ENCODE measurements around the gene POLR2J.
A peak's percentile ranks its signal among the peaks of the same experiment; 100 is the strongest.

The POLR2J gene

DNA sequence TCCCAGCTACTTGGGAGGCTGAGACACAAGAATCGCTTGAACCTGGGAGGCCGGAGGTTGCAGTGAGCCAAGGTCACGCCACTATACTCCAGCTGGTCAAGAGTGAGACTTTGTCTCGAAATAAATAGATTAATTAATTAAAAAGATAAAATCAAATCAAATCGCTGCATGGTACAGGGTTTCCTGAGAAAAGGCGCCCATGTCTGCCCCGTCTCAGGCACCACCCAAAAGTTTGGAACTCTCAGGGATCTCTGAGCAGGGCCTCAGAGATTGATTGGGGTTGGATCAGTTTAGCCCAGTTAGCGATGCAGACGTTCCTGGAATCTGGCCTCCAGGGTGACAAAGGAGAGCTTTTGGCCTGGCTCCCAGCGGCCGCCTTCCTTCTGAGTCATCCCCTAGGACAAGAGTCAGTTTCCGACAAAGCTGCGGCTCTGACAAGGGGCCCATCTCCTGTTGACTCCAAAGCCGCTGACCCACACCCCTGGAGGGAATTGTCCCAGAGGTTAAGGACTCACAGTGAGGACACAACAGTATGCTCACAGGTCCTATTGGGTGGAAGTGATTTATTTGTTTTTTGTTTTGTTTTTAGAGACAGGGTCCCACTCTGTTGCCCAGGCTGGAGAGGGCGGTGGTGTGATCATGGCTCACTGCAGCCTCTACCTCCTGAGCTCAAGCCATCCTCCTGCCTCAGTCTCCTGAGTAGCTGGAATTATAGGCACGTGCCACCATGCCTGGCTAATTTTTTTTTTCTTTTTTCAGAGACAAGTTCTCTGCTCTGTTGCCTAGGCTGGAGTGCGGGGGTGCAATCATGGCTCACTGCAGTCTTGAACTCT lies 38.5 kb downstream of the POLR2J start:
- DNase-seq (ENCODE audit: low read depth in 2 of 2) = no peak

- DNase-seq (ENCODE audit: low read depth in 2 of 2) = no peak
Measured at GRCh38 chr7:102436118-102436517, 42.6 kb downstream of the POLR2J start.

DNA sequence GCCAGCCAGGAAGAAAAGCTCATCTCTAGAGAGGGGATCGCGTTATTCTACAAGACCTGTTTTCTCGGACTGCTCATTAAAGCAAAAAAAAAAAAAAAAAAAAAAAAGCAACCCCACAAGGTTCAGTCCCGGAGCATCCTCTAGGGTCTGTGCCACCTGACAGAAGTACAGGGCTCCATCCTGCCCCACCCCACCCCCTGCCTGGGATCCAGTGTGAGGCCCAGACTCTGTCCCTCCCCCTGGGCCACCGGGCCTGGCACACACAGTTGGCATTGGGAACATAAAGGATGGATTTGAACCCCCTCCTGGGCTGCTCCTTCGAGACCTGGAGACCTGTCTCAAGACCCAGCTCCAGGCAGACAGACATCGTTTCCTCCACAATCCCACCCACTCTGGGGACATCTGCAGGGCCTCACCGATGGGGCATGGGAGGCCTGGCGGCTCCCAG lies 44.7 kb downstream of the POLR2J start:
- no peak for DNase-seq (ENCODE audit: low read depth in 2 of 2)

DNA sequence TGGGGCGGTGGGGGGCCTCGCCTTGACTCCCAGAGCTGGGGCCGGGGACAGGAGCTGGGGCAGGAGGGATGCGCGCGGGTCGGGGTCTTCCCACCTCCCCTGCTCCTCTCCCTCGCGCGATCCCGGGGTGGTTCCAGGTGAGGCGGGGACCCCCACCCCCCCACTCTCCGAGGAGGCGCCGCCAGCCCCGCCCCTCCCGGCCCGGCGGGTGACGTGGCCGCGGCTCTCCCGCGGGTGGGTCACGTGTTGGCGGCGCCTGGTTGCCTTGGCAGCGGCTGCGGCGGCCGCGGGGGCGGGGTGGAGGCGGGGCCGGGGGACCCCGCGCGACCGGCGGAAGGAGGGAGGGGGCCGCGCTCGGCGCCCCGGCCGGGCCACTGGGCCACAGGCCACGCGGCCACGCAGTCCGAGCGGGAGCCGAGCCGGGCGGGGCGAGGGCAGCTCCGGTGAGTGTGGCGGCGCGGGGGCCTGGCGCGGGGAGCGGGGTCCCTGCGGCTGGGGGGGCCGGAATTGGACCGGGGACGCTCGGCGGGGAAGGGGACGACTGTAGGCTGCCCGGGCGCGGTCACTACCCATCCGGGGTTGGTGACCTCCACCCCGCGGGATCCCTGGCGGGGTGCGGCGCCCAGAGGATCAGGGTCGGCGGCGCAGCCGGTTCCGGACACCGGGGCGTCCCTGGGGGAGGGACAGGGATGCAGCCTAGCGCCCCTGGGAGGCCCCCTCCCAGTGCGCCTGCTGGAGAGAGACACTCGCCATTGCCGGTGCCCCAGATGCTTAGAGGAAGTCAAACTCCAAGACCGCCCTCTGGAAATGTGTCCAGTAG lies 45.3 kb downstream of the POLR2J start, which contains the start of gene ORAI2:
Gene ORAI2 (plus strand): TSS at position 357 of the 820 bp plus-strand sequence. CDS start 5,382 bp downstream, outside the sequence.
- DNase-seq (ENCODE audit: low read depth in 2 of 2) = peak; percentile 78 to 80

GRCh38 chr7:102432442-102433218 lies 46.1 kb downstream of the POLR2J start:
- no peak for DNase-seq (ENCODE audit: low read depth in 2 of 2)

DNA sequence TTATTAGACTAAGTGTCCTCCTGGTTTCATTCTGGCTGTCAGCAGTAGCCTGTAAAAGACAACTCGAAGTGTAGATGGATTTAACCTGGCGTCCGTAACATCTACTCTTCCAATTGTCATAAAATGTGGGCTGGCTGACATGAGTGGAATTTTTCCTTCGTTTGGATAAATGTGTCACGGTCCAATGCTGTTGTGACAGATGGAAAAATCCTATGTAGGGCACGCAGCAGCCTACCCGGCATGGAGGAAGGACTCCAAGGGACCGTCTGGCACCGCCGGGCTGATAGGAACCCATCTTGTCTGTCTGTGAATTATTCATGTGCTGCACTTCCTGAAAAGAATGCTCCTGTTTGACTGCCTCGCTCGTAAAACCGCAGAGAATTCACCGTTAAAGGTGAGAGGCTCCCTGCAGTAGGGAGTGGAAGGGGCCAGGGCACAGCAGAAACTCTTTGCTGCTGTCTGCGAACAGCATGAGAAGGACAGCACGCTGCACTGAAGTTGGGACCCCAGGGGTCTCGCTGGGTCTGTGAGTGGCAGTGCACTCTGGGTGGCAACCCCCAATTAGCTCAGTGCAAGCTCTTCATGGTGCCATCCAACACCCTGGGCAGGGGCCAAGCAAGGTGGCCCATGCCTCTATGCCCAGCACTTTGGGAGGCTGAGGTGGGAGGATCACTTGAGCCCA lies 47.0 kb downstream of the POLR2J start:
- peak in 1 of 2 donors; percentile 33 for DNase-seq (ENCODE audit: low read depth in 2 of 2)

DNA sequence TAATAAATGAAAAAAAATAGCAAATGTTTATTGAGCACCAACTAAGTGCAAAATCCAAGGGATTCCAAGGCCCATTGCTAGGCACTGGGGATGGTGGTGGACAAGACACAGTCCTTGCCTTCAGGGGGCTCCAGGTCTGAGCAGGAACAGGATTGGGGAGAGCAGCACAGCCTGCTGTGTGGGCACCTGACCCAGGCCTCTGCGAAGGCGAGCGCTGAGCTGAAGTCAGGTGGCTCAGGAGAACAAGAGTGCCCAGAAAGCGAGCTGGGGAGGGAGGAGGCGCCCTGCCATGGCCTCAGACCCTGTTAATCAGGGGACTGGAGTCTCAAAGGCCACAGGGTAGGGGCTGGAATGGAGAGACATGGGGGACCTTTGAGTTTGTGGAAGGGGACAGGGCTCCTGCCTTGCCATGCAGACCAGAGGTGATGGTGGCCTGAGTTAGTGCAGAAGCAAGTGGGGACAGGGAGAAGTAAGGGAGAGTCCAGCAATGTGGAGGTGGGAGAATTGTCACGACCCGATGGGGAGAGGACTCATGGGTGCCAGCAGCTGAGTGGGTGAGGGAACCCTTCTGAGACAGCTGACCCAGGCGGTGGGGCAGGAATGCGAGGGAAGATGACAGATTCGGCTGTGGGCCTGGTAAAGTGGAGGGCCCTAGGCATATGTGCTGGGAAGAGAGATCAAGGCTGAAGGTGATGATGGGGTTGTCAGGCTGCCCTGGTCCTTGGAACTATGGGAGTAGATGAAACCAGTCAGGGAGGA lies 49.4 kb downstream of the POLR2J start:
- DNase-seq (ENCODE audit: low read depth in 2 of 2) = no peak

DNA sequence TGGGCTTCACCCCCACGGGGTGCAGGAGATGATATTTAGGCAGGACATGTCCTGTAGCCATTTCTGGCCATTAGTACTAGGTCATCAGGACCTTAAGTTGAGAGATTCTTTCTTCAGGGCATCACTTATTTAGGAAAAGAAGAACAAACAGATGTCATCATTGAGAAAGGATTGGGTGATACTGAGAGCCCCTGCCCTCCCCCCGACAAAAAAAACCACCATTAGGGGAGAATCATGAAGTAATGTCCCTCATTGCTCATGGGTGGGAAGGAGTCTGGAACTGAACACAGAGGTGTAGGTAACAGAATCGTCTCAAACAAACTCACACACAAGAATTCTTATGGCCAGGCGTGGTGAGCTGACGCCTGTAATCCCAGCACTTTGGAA lies 51.7 kb downstream of the POLR2J start:
- no peak for DNase-seq (ENCODE audit: low read depth in 2 of 2)

GRCh38 chr7:102426268-102427018 lies 52.3 kb downstream of the POLR2J start:
- peak; percentile 63 for DNase-seq (ENCODE audit: low read depth in 2 of 2)

GRCh38 chr7:102425639-102426267 lies 53.0 kb downstream of the POLR2J start:
- DNase-seq (ENCODE audit: low read depth in 2 of 2) = peak; percentile 66 to 72

DNA sequence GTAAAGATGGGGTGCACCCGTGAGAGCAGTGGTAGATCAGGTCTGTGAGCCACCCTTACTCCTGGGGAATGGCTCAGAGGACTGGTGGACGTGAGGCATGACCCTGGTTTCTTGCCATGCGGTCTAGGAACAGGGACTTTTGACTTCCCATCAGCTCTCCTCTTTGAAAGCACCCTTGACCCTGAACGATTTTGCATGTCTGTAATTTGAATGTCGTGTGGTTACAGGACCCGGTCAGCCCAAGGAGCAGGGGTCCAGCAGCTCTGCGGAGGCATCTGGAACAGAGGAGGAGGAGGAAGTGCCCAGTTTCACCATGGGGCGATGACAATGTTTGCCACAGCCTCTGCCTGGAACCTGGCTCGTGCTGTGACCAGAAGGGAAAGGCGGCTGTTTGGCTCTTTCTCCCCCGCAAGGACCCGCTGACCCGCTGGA lies 53.9 kb downstream of the POLR2J start:
- DNase-seq (ENCODE audit: low read depth in 2 of 2) = no peak

DNA sequence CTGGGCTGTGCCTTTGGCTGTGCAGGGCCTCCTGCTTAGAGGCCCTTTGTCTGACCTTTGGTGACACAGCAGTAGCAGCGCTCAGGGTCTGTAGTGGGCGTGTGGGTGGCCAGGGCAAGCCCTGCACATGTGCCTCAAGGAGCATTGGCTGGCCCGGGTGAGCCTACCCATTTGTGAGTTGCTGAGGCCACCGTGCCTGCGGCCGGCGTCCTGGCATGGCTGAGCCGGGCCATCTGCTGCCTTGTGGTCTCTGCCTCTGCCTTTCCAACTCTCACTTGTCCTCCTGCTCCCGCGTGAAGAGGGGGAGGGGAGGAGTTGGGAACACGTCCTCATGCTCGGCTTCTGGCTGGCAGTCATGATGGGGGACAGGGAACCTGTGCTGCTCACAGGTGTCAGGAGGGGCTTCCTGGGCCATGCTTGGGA lies 54.6 kb downstream of the POLR2J start:
- no peak for DNase-seq (ENCODE audit: low read depth in 2 of 2)
